Measurements from ENCODE around the gene RABGAP1L. TPM values are rescaled to one million over a fixed set of nuclear protein-coding genes. Genes with fewer than 3 reads are reported as not detected.
A peak's percentile ranks its signal among the peaks of the same experiment; 100 is the strongest.
"Not testable (repeated sequence)": the region's sequence is repeated elsewhere in the genome, so short reads cannot be mapped to it uniquely, and the experiment has no call there.

RABGAP1L gene
- polyA plus RNA-seq, 12 donors = 11.4 to 34.1 (median 16.6) TPM; not detected in 1

DNA sequence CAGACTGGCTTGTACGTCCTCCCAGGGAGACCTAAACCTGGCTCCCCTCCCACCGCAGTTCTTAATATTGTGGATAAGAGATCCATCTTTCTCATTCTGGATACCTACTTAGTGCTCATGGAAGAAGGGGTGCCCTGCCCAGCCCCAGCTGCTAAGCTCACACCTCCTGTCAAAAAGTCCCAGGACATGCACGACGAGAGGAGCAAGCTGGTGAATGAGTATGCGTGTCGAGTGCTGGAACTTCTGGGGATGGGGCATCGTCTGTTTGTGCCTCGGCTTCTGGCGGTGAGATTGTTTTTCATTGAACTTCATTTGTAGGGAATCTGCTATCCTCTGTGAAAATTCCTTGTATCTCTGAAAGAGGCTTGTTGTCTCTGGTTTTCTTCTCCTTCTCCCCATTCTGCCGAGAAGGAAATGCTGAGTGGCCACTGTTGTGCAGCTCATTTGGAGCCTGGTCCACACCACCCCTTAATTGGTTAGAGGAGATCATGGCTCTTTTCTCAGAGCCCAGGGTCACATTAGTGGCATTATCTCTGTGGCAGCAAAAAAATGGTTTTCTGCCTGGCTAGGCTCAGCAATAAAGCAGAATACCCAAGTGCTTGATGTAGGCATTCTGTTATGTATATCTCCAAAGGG, 641.0 kb downstream of the RABGAP1L start:
- DNase-seq = peak; percentile 60

DNA sequence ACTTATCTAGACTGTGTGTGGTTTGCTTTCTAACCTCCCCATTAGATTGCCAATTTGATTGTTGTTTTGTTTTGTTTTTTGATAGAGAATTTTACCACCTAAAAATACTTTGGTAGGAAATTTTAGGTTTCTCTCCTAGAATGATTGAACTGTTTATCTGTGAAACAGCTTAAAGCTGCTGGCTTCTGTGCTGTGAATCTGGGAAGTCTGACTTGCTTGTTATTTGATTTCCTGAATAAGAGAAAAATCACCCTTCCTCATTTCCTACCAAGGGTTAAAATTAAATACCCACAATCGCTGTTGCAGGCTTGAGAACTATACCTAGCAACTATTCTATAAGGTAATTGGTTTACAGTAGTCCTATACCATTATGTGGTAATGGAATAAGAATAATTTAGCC, 641.6 kb downstream of the RABGAP1L start:
- peak; percentile 41 for DNase-seq

DNA sequence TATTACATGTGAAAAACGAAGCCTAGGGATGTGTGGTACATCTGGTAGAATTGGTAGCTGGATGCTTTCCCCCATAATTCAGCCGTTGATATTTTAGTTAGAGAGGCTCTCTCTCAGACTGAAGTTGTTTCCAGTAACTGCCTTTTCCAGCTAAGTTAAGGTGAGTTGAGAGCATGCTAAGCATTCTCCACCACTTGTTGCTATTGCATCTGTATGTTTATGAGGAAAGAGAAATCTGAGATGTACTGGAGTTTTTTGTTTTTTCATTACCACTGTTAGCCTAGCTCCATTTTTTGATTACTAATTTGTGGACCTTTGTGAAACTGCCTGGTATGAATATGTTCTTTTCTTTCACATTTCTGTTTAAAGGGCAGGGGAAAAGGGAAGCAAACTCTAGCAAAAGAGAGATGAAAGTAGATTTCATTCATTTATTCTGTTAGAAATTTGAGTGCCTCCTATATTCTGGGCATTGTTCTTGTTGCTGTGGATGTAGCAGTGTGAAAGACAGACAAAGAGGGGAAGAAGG, 650.5 kb downstream of the RABGAP1L start:
- DNase-seq = no peak

DNA sequence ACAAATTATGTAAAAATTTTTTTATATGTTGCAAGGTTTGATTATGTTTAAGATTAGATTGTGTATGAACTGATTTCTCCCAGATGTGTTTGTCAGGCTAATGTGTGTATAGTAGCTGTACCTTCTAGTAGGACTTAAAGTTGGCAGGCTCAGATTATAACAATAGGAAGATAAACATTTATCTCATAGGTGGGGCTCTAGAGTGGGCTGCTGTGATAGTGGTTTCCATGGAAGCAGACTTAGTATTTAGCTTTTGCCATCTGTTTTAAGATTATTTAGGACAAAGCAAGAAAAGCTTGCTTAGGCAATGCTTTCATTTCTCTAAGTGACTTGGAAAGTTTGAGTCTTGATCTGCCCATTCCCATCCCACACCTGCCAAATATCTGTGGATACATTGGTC, 652.7 kb downstream of the RABGAP1L start:
- DNase-seq = no peak

DNA sequence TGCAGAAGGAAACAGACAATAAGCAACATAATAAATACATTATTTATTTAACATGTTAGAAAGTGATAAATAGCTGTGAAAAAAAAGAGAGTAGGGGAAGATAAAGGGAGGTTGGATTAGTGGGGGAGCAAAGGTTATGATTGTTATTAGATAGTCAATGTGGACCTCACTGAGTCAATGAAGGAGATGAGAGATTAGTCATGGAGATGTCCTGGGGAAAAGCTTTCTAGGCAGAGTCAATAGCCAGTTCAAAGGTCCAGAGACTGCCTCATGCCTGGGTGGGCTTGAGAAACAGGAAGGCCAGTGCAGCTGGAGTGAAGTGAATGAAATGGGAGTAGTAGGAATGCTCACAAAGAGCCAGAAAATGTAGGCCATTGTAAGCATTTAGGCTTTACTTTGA, 653.3 kb downstream of the RABGAP1L start:
- DNase-seq = no peak

DNA sequence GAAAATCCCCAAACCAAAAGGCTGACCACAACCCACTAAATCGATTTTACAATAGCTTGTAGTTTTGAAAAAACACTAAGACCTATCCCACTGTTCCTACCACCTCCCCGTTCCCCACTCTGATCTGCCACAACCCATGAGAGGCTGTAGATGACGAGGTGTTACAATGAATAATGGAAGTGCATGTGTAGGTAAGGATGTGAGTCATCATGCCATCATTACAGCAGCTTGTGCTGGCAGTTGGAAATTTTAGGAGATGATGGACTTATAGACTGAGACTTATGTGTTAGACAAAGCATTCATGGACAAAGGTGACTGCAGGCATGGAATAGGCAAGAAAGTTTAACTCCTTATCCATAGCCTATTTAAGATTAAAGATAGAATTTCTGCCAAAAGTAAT, 655.7 kb downstream of the RABGAP1L start:
- no peak for DNase-seq

DNA sequence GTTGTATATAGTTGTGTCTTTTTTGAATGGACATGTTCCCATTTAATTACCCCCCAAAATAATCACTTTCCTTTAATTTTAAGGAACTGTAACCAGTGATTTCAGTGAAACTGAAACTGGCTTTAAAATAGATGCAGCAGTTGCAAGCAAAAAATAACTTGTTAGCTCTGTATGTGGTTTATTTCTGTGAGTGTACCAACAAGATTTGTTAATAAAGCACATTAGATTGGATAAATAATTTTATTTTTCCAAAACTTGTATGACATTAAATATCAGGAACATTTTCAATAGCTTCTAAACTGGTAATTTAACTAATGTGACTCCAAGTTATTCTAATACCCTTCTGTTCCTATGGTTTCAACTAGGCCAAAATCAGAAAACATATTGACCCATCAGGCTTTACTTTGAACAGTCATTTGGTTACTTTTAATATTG, 656.2 kb downstream of the RABGAP1L start:
- DNase-seq = no peak

DNA sequence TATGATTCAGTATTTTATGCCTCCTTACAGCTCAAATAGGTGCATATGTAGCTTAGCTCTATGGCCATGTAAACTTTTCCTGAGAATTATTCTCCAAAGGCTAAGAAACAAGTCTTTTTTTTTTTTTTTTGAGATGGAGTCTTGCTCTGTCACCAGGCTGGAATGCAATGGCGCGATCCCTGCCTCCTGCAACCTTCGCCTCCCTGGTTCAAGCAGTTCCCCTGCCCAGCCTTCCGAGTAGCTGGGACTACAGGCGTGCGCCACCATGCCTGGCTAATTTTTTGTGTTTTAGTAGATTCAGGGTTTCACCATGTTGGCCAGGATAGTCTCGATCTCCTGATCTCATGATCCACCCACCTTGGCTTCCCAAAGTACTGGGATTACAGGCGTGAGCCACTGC, 657.3 kb downstream of the RABGAP1L start:
- not testable (repeated sequence) for DNase-seq

DNA sequence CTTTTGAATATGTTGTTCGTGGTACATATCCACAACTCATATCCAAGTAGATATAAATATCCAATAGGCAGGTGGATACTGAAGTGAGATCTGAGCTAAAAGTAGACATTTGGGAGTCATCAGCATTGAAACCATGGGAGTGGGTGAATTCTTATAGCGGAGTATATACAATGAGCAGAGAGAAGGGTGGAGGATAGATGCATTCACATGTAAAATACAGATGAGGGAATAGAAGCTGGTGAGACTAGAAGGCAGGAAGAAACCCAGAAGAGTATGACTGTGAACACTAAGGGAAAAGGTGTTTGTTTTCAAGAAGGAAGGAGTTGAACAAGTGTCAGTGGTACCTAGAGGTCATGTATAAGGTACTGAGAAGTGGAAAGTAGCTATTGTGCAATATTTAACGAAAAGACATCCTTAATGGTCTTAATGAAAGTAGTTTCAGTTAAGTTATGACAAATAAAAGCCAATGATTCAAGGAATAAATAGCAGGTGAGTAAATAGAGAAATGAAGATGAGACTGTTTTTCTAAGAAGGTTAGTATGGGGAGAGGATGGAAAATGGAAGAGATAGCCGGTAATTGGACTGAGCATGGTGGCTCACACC, 658.8 kb downstream of the RABGAP1L start:
- DNase-seq = no peak

DNA sequence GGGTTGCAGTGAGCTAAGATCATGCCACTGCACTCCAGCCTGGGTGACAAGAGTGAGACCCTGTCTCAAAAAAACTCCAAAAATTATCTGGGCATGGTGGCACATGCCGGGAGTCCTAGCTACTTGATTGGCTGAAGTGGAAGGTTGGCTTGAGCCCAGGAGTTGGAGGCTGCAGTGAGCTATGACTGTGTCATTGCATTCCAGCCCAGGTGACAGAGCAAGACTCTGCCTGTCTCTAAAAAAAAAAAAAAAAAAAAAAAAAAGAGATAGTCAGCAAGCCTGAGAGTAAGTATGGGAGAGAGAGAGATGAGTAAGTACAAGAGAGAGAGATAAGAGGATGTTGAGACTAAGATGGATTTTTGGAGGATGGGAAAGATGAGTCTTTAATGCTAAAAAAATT, 659.6 kb downstream of the RABGAP1L start:
- DNase-seq = no peak

DNA sequence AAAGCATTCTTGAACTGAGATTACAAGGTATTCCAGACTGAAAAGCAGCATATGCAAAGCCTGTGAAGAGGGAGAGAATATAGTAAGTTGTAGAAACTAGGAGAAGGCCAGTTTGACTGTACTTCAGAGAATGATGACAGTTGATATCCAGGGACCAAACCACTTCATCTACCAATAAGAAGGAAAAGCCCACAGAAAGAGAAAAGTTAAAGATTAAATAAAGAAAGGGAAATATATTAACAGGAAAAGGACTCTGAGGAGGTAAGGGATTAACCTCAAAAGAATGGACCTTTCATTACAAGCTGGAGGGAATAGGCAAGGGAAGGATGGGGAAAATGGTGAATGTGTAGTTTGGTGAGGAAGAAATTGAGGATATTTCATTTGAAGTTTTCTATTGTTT, 660.3 kb downstream of the RABGAP1L start:
- no peak for DNase-seq

DNA sequence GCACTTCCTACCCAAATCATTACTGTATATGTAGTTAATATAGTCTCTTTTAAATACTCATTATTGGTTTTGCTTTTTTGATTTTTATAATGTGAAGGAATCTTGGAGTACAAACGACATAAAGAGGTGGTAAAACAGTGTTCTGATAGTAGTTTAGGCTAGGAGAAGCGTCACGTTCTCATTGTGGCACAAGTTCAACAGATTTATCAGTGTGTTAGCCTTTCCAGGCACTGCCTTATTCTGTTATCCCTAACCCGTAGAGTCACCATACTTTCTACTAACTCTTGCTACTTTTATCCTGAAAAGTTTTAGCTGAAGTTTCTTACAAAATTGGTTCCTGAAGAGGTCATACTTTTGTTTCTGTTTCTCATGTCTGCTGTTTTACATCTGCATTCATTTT, 665.8 kb downstream of the RABGAP1L start:
- no peak for DNase-seq

DNA sequence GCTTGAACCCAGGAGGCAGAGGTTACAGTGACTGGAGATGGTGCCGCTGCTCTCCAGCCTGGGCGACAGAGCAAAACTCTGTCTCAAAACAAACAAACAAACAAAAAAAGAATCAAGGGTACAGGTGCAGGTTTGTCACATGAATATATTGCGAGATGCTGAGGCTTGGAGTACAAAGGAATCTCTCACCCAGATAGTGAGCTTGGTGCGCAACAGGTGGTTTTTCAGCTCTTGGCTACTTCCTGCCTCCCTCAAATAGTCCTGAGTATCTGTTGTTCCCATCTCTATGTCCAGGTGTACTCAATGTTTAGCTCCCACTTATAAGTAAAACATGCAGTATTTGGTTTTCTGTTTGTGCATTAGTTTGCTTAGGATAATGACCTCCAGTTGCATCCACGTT, 666.5 kb downstream of the RABGAP1L start:
- no peak for DNase-seq

DNA sequence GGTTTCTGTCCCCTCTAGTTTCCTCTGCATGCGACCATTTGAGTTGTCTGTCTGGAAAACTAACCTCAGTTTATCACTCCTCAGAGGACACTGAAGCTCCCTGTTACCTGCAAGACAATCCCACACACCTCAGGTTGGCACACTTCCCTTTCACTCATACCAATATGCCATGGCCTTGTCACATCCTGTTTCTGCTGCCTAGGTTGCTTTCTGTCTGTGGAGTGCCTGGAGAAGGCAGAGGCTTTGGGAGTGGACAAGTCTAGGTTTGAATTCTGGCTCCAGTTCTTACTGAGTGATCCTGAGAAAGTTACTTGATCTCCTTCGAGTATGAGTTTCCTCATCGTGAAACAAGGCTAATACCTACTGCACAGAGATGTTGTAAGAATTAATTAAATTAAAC, 668.9 kb downstream of the RABGAP1L start:
- no peak for DNase-seq

DNA sequence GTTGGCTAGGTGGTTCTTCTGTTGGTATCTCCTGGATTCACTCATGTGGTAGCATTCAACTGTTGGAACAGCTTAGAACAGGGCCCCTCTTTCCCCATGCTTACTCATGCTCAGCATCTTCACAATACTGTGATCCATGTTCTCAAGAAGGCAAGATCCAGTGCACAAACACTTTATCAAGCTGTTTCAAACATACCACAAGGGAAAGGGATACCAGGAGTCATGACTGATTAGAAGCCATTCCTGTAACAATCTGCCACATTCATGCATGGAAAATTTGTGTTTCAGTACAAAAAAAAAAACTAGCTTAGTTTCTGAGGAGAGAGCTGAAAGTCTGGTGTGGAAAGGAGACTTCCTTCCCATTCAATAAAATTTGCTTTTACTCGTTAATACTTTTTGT, 670.7 kb downstream of the RABGAP1L start:
- no peak for DNase-seq

DNA sequence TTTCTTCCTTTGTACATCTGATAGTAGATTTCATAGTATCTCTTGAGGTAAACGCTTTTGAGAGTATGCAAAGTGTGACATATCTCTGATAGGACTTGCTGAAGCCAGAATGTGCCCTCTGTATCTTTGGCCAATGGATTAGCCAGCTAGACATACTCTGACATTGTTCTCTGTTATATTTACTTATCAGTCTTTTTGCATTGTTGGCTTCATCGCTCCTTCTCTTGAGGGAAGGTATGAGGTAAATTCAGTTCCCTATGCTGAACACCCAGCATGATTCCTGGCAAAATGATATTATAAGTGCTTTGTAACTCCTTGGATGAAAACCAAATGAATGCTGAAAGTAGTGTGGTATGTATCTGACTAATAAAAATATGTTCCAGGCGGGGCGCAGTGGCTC, 677.2 kb downstream of the RABGAP1L start:
- no peak for DNase-seq

DNA sequence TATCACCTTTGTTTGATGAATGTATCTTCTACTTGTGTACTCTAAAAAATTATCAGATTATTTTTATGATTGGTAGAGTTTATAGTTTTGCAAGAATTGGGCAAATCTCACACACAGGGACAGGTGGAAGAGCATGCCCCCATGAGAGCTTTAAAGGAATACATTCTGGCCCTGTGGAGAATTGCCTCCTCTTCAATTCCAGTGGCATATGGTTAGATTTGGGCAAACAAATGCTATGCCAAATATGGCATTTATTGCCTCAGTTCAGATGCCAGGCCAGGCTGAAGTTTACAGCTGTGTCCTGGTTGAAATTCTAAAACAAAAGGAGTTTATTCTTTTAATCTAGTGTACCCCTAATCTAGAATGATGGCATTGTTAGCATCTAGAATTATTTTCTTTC, 678.1 kb downstream of the RABGAP1L start:
- DNase-seq = no peak

DNA sequence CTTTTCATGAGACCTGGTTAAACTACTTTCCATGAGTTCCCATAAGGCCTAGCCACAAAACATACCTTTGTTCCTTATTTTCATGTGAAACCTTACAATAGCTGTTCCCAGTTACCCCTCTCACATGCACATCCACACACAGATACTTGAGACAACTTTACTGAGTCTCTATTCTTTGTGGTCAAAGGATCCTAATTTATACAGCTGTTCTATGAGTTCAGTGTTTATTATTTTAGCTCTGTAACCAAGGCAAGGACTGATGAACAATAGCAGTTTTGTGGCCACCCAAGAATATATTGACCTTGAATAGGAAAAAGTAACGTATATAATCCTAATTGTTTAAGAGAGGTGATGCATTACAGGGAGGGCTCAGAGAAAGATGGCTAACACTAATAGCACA, 679.9 kb downstream of the RABGAP1L start:
- no peak for DNase-seq

DNA sequence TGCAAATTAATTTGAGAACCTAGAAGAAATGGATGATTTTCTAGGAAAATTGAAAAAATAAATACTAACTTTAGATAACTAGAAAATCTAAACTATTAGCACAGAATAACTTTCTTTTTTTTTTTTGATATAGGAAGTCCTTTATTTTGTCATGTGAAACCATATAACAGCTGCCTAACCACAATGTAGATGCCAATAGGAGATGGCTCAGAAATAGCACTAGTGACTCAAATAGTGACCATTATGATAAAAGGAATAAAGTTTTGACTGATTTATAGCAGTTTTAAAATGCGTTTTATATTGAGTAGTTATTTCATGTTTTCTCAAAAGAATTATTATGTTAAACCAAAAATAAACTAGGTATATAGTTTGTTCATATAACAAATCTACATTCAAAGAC, 682.4 kb downstream of the RABGAP1L start:
- DNase-seq = no peak

DNA sequence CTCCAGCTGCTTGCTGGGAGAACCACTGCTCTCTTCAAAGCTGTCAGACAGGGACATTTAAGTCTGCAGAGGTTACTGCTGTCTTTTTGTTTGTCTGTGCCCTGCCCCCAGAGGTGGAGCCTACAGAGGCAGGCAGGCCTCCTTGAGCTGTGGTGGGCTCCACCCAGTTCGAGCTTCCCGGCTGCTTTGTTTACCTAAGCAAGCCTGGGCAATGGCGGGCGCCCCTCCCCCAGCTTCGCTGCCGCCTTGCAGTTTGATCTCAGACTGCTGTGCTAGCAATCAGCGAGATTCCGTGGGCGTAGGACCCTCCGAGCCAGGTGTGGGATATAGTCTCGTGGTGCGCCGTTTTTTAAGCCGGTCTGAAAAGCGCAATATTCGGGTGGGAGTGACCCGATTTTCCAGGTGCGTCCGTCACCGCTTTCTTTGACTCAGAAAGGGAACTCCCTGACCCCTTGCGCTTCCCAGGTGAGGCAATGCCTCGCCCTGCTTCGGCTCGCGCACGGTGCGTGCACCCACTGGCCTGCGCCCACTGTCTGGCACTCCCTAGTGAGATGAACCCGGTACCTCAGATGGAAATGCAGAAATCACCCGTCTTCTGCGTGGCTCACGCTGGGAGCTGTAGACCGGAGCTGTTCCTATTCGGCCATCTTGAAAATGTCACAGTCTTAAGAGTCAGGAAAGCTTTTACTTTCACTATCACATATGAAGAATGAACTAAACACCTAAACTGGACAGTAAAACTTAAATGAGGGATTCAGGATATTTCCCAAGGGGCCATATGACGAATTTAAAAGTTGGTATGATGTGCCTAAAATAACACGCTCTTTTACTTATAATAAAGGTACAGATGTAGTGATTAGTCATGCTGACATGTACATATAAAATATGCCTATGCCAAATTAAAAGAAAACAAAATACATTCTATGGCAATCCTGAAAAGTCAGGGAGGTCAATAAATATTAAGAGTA, 689.6 kb downstream of the RABGAP1L start:
- DNase-seq = not testable (repeated sequence)

DNA sequence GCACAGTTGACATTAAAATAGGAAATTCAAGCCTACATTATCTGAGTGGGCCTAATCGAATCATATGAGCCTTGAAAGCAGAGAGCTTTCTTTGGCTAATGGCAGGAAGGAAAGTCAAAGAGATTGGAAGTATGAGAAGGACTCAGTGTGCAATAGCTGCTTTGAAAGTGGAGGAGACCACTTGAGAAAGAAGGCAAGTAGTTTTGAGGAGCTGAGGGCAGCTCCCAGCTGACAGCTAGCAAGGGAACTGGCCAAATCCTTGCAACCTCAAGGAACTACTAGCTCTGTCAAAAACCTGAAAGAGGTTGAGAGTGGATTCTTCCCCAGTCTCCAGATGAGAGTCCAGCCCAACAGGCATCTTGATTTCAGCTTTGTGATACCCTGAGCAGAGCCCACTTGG, 691.4 kb downstream of the RABGAP1L start:
- no peak for DNase-seq

DNA sequence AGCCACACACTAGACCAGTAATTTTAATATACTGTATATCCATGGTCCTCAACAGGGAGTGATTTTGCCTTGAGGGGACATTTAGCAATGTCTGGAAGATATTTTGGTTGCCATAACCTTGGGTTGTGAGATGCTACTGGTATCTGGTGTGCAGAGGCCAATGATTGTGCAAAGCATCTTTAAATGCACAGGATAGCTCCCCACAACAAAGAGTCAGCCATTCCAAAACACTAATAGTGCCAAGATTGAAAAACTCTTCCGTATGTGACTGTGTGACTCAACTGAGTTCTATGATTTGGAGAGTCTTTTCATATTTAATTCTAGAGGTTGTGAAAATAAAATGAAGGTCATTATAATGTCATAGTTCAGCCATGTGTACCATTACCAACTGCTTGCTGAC, 699.0 kb downstream of the RABGAP1L start:
- DNase-seq = no peak

DNA sequence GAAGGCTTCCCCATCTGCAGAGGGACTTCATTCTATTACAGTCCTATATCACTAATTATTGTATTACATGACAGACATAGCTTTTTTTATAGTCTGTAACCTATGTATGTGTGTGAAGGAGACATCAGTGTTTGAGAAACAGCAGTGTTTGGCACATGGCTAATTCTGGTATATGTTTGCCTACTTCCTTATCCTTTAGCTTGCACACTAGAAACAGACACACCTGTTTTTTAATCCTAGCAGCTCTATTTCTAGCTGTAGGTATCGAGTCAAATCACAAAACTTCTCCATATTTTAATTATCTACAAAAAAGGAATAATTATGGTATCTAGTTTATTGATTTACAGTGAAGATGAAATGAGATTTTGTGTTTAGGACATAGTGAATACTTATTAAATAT, 711.0 kb downstream of the RABGAP1L start:
- DNase-seq = no peak

Measured in muscle of arm (tissue), 12 donors.